ENCODE results near the gene CSNK1G1.
"Not testable (repeated sequence)": the region's sequence is repeated elsewhere in the genome, so short reads cannot be mapped to it uniquely, and the experiment has no call there.

CSNK1G1 gene

DNA sequence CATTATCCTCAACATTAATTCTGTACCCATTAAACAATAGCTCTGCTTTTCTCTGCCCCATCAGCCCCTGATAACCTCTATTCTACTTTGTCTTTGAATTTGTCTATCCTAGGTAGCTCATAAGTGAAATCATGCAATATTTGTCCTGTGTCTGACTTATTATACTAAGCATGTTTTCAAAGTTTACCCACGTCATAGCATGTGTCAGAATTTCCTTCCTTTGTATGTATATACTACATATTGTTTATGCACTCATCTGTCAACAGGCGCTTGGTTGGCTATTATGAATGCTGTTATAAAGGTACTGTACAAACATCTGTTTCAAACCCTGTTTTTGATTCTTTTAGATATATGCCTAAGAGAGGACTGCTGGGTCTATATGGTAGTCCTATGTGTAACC is 18.2 kb downstream of the CSNK1G1 start:
- Histone ChIP-seq H3K4me1 (peaks cover 0 to 7% (median 0%) of the 10 kb centered on the region in 4 donors), H3K36me3 (peaks cover 0 to 13% (median 0%) of the 10 kb centered on the region in 3 donors), H3K27me3 (no peaks in the 10 kb centered on the region), H3K9me3 (no peaks in the 10 kb centered on the region), H3K4me3 (no peak overlapping the region), H3K27ac (no peak overlapping the region)
- DNase-seq: no peak
- intact Hi-C loops (cut with DNase I; ENCODE audit: low total_unique reads): no loop called here
- TF ChIP-seq, protein P1, sequence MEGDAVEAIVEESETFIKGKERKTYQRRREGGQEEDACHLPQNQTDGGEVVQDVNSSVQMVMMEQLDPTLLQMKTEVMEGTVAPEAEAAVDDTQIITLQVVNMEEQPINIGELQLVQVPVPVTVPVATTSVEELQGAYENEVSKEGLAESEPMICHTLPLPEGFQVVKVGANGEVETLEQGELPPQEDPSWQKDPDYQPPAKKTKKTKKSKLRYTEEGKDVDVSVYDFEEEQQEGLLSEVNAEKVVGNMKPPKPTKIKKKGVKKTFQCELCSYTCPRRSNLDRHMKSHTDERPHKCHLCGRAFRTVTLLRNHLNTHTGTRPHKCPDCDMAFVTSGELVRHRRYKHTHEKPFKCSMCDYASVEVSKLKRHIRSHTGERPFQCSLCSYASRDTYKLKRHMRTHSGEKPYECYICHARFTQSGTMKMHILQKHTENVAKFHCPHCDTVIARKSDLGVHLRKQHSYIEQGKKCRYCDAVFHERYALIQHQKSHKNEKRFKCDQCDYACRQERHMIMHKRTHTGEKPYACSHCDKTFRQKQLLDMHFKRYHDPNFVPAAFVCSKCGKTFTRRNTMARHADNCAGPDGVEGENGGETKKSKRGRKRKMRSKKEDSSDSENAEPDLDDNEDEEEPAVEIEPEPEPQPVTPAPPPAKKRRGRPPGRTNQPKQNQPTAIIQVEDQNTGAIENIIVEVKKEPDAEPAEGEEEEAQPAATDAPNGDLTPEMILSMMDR (IDR thresholded peaks at IDR 0.05): no peak

DNA sequence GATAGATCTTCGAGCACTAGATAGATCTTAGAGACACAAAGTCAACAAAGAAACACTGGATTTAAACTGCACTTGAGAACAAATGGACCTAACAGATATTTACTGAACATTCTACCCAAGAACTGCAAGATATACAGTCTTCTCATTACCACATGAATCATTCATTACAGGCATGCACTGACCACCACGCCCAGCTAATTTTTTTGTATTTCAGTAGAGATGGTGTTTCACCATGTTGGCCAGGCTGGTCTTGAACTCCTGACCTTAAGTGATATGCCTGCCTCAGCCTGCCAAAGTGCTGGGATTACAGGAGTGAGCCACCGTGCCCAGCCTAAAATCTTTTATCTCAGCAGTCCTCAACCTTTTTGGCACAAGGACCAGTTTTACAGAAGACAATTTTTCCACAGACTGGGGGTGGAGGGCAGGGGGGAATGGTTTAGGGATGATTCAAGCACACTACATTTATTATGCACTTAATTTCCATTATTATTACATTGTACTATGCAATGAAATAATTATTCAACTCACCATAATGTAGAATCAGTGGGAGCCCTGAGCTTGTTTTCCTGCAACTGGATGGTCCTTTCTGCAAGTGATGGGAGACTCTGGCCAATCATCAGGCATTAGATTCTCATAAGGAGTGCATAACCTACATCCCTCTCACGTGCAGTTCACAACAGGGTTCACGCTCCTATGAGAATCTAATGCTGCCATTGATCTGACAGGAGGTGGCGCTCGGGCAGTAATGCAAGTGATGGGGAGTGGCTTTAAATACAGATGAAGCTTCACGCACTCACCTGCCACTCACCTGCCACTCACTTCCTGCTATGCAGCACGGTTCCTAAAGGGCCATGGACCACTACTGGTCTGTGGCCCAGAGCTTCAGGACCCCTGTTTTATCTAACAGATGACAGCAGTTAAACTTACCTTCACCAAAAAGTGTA is 21.7 kb downstream of the CSNK1G1 start:
- no peak overlapping the region for H3K4me3 ChIP-seq
- TF ChIP-seq, protein P1 (IDR thresholded peaks at IDR 0.05): no peak
- H3K9me3 ChIP-seq: no peaks in the 10 kb centered on the region
- no peaks in the 10 kb centered on the region for H3K27me3 ChIP-seq
- no peak overlapping the region for H3K27ac ChIP-seq
- intact Hi-C loops (cut with DNase I; ENCODE audit: low total_unique reads): no loop called here
- H3K36me3 ChIP-seq: no peaks in the 10 kb centered on the region
- peaks cover 0 to 7% (median 0%) of the 10 kb centered on the region in 4 donors for H3K4me1 ChIP-seq
- DNase-seq: no peak

DNA sequence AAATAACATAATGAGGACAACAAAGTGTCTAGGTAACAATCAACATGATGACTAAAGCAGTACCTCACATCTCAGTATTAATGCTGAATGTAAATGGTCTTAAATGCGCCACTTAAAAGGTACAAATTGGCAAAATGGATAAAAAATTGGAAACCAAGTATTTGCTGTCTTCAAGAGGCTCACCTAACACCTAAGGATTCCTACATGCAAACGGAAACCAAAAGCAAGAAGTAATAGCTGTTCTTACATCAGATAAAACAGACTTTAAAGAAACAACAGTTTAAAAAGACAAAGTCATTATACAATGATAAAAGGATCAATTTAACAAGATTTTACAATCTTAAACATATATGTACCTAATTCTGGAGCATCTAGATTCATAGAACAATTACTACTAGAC is 22.5 kb downstream of the CSNK1G1 start:
- no peaks in the 10 kb centered on the region for H3K9me3 ChIP-seq
- H3K27ac ChIP-seq: no peak overlapping the region
- TF ChIP-seq, protein P1 (IDR thresholded peaks at IDR 0.05): no peak
- DNase-seq: no peak
- H3K4me1 ChIP-seq: peaks cover 0 to 7% (median 0%) of the 10 kb centered on the region in 4 donors
- no peaks in the 10 kb centered on the region for H3K36me3 ChIP-seq
- no peaks in the 10 kb centered on the region for H3K27me3 ChIP-seq
- H3K4me3 ChIP-seq: no peak overlapping the region
- intact Hi-C loops (cut with DNase I; ENCODE audit: low total_unique reads): no loop called here

DNA sequence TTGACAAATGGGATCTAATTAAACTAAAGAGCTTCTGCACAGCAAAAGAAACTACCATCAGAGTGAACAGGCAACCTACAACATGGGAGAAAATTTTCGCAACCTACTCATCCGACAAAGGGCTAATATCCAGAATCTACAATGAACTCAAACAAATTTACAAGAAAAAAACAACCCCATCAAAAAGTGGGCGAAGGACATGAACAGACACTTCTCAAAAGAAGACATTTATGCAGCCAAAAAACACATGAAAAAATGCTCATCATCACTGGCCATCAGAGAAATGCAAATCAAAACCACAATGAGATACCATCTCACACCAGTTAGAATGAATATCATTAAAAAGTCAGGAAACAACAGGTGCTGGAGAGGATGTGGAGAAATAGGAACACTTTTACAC is 24.3 kb downstream of the CSNK1G1 start:
- H3K27ac ChIP-seq; H3K27me3 ChIP-seq; H3K9me3 ChIP-seq; intact Hi-C loops (cut with DNase I; ENCODE audit: low total_unique reads); H3K4me3 ChIP-seq; DNase-seq; H3K36me3 ChIP-seq; H3K4me1 ChIP-seq: not testable (repeated sequence)

DNA sequence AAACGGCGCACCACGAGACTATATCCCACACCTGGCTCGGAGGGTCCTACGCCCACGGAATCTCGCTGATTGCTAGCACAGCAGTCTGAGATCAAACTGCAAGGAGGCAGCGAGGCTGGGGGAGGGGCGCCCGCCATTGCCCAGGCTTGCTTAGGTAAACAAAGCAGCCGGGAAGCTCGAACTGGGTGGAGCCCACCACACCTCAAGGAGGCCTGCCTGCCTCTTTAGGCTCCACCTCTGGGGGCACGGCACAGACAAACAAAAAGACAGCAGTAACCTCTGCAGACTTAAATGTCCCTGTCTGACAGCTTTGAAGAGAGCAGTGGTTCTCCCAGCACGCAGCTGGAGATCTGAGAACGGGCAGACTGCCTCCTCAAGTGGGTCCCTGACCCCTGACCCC is 29.0 kb downstream of the CSNK1G1 start:
- H3K27ac ChIP-seq; H3K36me3 ChIP-seq; H3K4me3 ChIP-seq; H3K9me3 ChIP-seq; intact Hi-C loops (cut with DNase I; ENCODE audit: low total_unique reads); DNase-seq; H3K27me3 ChIP-seq; H3K4me1 ChIP-seq: not testable (repeated sequence)

DNA sequence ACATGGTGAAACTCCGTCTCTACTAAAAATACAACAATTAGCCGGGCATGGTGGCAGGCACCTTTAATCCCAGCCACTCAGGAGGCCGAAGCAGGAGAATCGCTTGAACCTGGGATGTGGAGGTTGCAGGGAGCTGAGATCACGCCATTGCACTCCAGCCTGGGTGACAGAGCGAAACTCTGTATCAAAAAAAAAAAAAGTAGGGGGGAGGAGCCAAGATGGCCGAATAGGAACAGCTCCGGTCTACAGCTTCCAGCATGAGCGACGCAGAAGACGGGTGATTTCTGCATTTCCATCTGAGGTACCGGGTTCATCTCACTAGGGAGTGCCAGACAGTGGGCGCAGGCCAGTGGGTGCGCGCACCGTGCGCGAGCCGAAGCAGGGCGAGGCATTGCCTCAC is 29.5 kb downstream of the CSNK1G1 start:
- H3K36me3 ChIP-seq; H3K27me3 ChIP-seq; DNase-seq; H3K4me1 ChIP-seq; intact Hi-C loops (cut with DNase I; ENCODE audit: low total_unique reads); H3K27ac ChIP-seq; H3K4me3 ChIP-seq; H3K9me3 ChIP-seq: not testable (repeated sequence)

DNA sequence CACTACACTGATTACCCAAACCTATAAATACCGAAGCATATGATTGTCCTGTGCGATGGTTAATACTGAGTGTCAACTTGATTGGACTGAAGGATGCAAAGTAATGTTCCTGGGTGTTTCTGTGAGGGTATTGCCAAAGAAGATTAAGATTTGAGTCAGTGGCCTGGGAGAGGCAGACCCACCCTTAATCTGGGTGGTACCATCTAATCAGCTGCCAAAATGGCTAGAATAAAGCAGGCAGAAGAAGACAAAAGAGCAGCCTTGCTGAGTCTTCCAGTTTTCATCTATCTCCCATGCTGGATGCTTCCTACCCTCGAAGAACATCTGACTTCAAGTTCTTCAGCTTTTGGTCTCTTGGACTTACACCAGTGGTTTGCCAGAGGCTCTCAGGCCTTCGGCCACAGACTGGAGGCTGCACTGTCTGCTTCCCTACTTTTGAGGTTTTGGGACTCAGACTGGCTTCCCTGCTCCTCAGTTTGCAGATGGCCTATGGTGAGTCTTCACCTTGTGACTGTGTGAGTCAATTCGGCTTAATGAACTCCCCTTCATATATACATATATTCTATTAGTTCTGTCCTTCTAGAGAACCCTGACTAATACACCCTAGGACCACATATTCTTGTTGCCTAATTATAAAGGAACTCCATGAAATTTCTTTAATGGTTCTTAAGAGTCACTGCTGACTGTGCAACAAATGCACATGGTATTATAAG is 31.7 kb downstream of the CSNK1G1 start:
- Histone ChIP-seq H3K36me3 (no peaks in the 10 kb centered on the region), H3K27me3 (no peaks in the 10 kb centered on the region), H3K9me3 (no peaks in the 10 kb centered on the region), H3K27ac (no peak overlapping the region), H3K4me1 (no peaks in the 10 kb centered on the region), H3K4me3 (no peak overlapping the region)
- TF ChIP-seq, protein P1 (IDR thresholded peaks at IDR 0.05): no peak
- intact Hi-C loops (cut with DNase I; ENCODE audit: low total_unique reads): no loop called here
- no peak for DNase-seq
